ENCODE results near the gene PPP2CA. TPM values are rescaled to one million over a fixed set of nuclear protein-coding genes. Genes with fewer than 3 reads are reported as not detected.

PPP2CA gene
- total and polyA plus RNA-seq, 2 of the 8 experiments (the other 6 are each of a cell fraction or from before 2014, with no cell fraction given) = 75.0 to 205 TPM

GRCh38 chr5:134145779-134146581 lies 79.9 kb downstream of the PPP2CA start (continued):
- no peak for TF ChIP-seq BACH1 (IDR thresholded peaks at IDR 0.05; ENCODE audit: low read length)
- TF ChIP-seq RFX5 (IDR thresholded peaks at IDR 0.05; ENCODE audit: borderline replicate concordance, low read depth, low read length) = no peak
- TF ChIP-seq POLR2AphosphoS5 (IDR thresholded peaks at IDR 0.05; ENCODE audit: low read depth, low read length) = peak; percentile 12; the same call in 1 of the 2 replicates
- no peak for TF ChIP-seq CHD1 (IDR thresholded peaks at IDR 0.05; ENCODE audit: low read depth, low read length)
- TF ChIP-seq, protein P1, sequence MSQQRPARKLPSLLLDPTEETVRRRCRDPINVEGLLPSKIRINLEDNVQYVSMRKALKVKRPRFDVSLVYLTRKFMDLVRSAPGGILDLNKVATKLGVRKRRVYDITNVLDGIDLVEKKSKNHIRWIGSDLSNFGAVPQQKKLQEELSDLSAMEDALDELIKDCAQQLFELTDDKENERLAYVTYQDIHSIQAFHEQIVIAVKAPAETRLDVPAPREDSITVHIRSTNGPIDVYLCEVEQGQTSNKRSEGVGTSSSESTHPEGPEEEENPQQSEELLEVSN (IDR thresholded peaks at IDR 0.05) = no peak
- TF ChIP-seq YY1 (IDR thresholded peaks at IDR 0.05; ENCODE audit: low read depth, low read length) = 0 out of 2 replicates have a peak, but pooled peaks have one; percentile 17
